HepG2 (cell line): ENCODE data around the gene TCF25. TPM values are rescaled to one million over a fixed set of nuclear protein-coding genes. Genes with fewer than 3 reads are reported as not detected.

Experiments used
- AGO2 ChIP-seq: fragments of 200-400 bp; formaldehyde crosslinking; optimal IDR thresholded peaks from 2 replicates; pipeline ENCODE3; 2017; ENCODE audit warnings: mild to moderate bottlenecking, low read depth, low read length, moderate library complexity
- DNMT3B ChIP-seq: conservative IDR thresholded peaks from 2 replicates; pipeline ENCODE4 v1.6.1; 2016; ENCODE audit warnings: missing biosample characterization, control low read depth
- HIVEP1 ChIP-seq: sonication (generic); formaldehyde crosslinking; IDR thresholded peaks from 2 replicates; pipeline ENCODE4 v1.4.0; 2020; ENCODE audit warnings: mild to moderate bottlenecking, missing genetic modification reagents
- HOXA7 ChIP-seq: sonication (generic); formaldehyde crosslinking; IDR thresholded peaks from 2 replicates; pipeline ENCODE4 v1.8.1; 2022; ENCODE audit warnings: mild to moderate bottlenecking, missing genetic modification reagents, moderate library complexity
- JUN ChIP-seq: sonication (generic); formaldehyde crosslinking; IDR thresholded peaks from 2 replicates; pipeline ENCODE4 v1.4.0; 2020; ENCODE audit warnings: mild to moderate bottlenecking, missing genetic modification reagents
- MAFF ChIP-seq: IDR thresholded peaks from 2 replicates; pipeline ENCODE4 v1.6.1; 2011; ENCODE audit warnings: low read depth, low read length, improper control_type of control experiment
- NCOA2 ChIP-seq: sonication (generic); formaldehyde crosslinking; IDR thresholded peaks from 2 replicates; pipeline ENCODE4 v1.8.0; 2022; ENCODE audit warnings: inconsistent platforms
- PHF21A ChIP-seq: sonication (generic); formaldehyde crosslinking; IDR thresholded peaks from 2 replicates; pipeline ENCODE4 v1.5.0; 2020; ENCODE audit warnings: mild to moderate bottlenecking, missing genetic modification reagents
- RBAK ChIP-seq: sonication (generic); formaldehyde crosslinking; IDR thresholded peaks from 2 replicates; pipeline ENCODE4 v1.5.1; 2020; ENCODE audit warnings: mild to moderate bottlenecking, missing genetic modification reagents
- SP140L ChIP-seq: sonication (generic); formaldehyde crosslinking; IDR thresholded peaks from 2 replicates; pipeline ENCODE4 v1.4.0; 2020; ENCODE audit warnings: missing genetic modification reagents, borderline replicate concordance
- ZNF253 ChIP-seq: sonication (generic); formaldehyde crosslinking; IDR thresholded peaks from 2 replicates; pipeline ENCODE4 v1.8.0; 2022; ENCODE audit warnings: mild to moderate bottlenecking, missing genetic modification reagents, borderline replicate concordance
- ZNF256 ChIP-seq: sonication (generic); formaldehyde crosslinking; conservative IDR thresholded peaks from 2 replicates; pipeline ENCODE4 v1.4.0; 2020; ENCODE audit warnings: missing genetic modification reagents
- ZNF513 ChIP-seq: sonication (generic); formaldehyde crosslinking; conservative IDR thresholded peaks from 2 replicates; pipeline ENCODE4 v1.5.0; 2020; ENCODE audit warnings: missing genetic modification reagents
- polyA plus RNA-seq, 8 experiments: library from polyadenylated mRNA; depleted of rRNA in 3 of 8; stranded (reverse) in 7 of 8; unstranded in 1 of 8; fragments of >200 nt; fragmentation: Illumina TruSeq in 4 of 8; extraction: Trizol in 4 of 8; gene quantifications; 2 replicates each; pipeline versions ENCODE4 v1.2.1 to v1.2.3, GENCODE V29; 2011 to 2016; ENCODE audit warnings: low read depth in 4 of 8, missing spikeins in 1 of 8, mixed read lengths in 1 of 8; ENCODE audit not compliant: insufficient read depth in 1 of 8
- total RNA-seq, 5 experiments: library from RNA; depleted of rRNA; stranded (reverse); fragments of >200 nt; fragmentation: Illumina TruSeq; extraction: Trizol; gene quantifications; 2 replicates each; pipeline ENCODE4 v1.2.3, GENCODE V29; 2016; ENCODE audit warnings: low read depth in 1 of 5
- TF ChIP-seq, protein P1 (sequence below): IDR thresholded peaks from 2 replicates; pipeline ENCODE4 v1.6.1; 2016; ENCODE audit warnings: missing compliant biosample characterization, missing genetic modification reagents, borderline replicate concordance
- TF ChIP-seq, protein P2 (sequence below): IDR thresholded peaks from 2 replicates; pipeline ENCODE4 v1.6.1; 2012; ENCODE audit warnings: low read length, improper control_type of control experiment

Gene TCF25
- total and polyA plus RNA-seq, 2 of the 13 experiments (the other 11 are each of a cell fraction or from before 2014, with no cell fraction given), result 138 to 206 TPM

DNA sequence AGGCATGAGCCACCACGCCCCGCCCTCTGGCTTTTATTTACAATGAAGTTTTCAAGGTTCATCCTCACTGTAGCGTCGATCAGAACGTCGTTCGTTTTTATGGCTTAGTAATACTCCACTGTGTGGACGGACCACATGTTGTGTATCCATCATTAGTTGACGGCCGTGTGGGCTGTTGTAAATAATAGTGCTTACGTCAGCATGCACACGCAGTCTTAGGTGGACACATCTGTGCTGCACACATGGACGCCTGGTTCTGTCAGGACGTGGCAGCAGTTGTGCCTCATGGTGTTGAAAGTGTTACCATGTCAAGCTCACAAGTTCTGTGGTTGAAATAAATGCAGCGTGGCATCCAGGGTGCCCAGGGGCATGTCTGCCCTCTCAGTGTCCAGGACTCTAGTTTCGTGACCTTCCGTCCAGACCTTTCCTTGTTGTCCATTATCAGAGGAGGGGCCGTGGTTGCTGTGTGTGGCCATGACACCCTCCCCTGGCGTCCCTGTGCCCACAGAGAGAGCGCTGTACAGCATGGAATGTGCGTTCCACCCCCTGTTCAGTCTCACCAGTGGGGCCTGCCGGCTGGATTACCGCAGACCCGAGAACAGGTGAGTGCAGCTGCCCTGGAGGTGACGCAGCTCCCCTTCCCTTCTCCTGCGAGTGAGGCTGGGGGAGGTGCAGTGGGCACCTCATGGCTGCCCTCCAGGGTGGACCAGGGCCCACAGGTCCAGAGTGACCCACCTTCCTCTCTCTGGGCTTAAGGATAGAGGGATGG is 22.3 kb downstream of the TCF25 start (continued):
- TF ChIP-seq HOXA7 (CRISPR knock-in tag), result no peak
- TF ChIP-seq NCOA2 (CRISPR knock-in tag), result no peak
- no peak for TF ChIP-seq ZNF513 (CRISPR knock-in tag)
- TF ChIP-seq ZNF256 (CRISPR knock-in tag), result no peak
- 0 out of 2 replicates have a peak, but pooled peaks have one; percentile 46 for TF ChIP-seq HIVEP1
- TF ChIP-seq AGO2, result peak; percentile 67
- TF ChIP-seq PHF21A (CRISPR knock-in tag), result no peak
- peak; percentile 49 for TF ChIP-seq MAFF
- no peak for TF ChIP-seq JUN (CRISPR knock-in tag)
- TF ChIP-seq, protein P1, sequence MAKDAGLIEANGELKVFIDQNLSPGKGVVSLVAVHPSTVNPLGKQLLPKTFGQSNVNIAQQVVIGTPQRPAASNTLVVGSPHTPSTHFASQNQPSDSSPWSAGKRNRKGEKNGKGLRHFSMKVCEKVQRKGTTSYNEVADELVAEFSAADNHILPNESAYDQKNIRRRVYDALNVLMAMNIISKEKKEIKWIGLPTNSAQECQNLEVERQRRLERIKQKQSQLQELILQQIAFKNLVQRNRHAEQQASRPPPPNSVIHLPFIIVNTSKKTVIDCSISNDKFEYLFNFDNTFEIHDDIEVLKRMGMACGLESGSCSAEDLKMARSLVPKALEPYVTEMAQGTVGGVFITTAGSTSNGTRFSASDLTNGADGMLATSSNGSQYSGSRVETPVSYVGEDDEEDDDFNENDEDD (CRISPR knock-in tag), result no peak
- no peak for TF ChIP-seq SP140L (CRISPR knock-in tag)
- TF ChIP-seq RBAK (CRISPR knock-in tag), result no peak
- no peak for TF ChIP-seq DNMT3B (CRISPR knock-in tag)
- TF ChIP-seq, protein P2, sequence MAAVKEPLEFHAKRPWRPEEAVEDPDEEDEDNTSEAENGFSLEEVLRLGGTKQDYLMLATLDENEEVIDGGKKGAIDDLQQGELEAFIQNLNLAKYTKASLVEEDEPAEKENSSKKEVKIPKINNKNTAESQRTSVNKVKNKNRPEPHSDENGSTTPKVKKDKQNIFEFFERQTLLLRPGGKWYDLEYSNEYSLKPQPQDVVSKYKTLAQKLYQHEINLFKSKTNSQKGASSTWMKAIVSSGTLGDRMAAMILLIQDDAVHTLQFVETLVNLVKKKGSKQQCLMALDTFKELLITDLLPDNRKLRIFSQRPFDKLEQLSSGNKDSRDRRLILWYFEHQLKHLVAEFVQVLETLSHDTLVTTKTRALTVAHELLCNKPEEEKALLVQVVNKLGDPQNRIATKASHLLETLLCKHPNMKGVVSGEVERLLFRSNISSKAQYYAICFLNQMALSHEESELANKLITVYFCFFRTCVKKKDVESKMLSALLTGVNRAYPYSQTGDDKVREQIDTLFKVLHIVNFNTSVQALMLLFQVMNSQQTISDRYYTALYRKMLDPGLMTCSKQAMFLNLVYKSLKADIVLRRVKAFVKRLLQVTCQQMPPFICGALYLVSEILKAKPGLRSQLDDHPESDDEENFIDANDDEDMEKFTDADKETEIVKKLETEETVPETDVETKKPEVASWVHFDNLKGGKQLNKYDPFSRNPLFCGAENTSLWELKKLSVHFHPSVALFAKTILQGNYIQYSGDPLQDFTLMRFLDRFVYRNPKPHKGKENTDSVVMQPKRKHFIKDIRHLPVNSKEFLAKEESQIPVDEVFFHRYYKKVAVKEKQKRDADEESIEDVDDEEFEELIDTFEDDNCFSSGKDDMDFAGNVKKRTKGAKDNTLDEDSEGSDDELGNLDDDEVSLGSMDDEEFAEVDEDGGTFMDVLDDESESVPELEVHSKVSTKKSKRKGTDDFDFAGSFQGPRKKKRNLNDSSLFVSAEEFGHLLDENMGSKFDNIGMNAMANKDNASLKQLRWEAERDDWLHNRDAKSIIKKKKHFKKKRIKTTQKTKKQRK, result no peak
- TF ChIP-seq ZNF253 (CRISPR knock-in tag), result no peak
- TF ChIP-seq, all 625 proteins: peak for 7
